ENCODE results near the gene PTEN.
A peak's percentile ranks its signal among the peaks of the same experiment; 100 is the strongest.
"Not testable (repeated sequence)": the region's sequence is repeated elsewhere in the genome, so short reads cannot be mapped to it uniquely, and the experiment has no call there.

Gene PTEN

GRCh38 chr10:87866412-87866974 is 3.1 kb downstream of the PTEN start:
- Histone ChIP-seq H3K27me3 (replicated peaks; ENCODE audit: insufficient read depth, low read length) (no peaks in the 10 kb centered on the region), H3F3A (ENCODE audit: insufficient read depth, low read length) (peaks cover 29% of the 10 kb centered on the region), H3K36me3 (replicated peaks; ENCODE audit: insufficient read depth, low read length) (no peaks in the 10 kb centered on the region; the same call in 1 of the 2 replicates), H3K9me3 (replicated peaks; ENCODE audit: insufficient read depth, low read length) (no peaks in the 10 kb centered on the region), H4K20me1 (ENCODE audit: insufficient read depth, low read length) (peaks cover 16% of the 10 kb centered on the region; the same call in 1 of the 2 replicates), H3K4me3 (ENCODE audit: low read length) (peak overlapping the region; percentile 89), H3K27ac (ENCODE audit: low read length) (no peak overlapping the region), H3K9me2 (replicated peaks; ENCODE audit: insufficient read depth, low read length) (no peaks in the 10 kb centered on the region), H2AFZ (ENCODE audit: low read length) (no peak overlapping the region), H3K4me2 (ENCODE audit: low read depth, low read length) (peak overlapping the region; percentile 64), H3K4me1 (ENCODE audit: low read length) (peaks cover 9% of the 10 kb centered on the region), H3K79me2 (ENCODE audit: low read length) (peaks cover 77% of the 10 kb centered on the region), H3K9ac (ENCODE audit: low read length) (peak overlapping the region; percentile 85)
- no peak for DNase-seq
- TF ChIP-seq, protein P1, sequence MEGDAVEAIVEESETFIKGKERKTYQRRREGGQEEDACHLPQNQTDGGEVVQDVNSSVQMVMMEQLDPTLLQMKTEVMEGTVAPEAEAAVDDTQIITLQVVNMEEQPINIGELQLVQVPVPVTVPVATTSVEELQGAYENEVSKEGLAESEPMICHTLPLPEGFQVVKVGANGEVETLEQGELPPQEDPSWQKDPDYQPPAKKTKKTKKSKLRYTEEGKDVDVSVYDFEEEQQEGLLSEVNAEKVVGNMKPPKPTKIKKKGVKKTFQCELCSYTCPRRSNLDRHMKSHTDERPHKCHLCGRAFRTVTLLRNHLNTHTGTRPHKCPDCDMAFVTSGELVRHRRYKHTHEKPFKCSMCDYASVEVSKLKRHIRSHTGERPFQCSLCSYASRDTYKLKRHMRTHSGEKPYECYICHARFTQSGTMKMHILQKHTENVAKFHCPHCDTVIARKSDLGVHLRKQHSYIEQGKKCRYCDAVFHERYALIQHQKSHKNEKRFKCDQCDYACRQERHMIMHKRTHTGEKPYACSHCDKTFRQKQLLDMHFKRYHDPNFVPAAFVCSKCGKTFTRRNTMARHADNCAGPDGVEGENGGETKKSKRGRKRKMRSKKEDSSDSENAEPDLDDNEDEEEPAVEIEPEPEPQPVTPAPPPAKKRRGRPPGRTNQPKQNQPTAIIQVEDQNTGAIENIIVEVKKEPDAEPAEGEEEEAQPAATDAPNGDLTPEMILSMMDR (IDR thresholded peaks at IDR 0.05; ENCODE audit: low read length) = no peak
- TF ChIP-seq EZH2phosphoT487 (IDR thresholded peaks at IDR 0.05; ENCODE audit: low read length) (no peak), EZH2 (optimal IDR thresholded peaks at IDR 0.05; ENCODE audit: low read depth, low read length) (no peak)

DNA sequence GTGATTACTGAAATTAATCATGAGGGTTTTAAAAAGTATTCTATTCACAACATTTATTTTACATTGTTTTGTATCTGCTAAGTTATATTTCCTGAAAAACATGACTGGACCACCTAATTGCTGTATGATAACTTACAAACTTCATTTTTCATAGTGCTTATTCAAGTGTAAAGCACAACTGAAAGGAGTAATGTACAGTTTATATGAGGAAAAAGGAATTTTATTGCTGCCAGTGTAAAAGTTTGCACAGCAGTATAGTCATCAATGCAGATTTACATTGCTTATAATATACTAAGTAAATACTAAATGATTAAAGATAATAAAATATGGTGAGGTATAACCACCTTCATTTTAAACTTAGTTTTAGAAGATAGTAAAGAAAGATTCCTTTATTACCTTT is 4.0 kb downstream of the PTEN start:
- Histone ChIP-seq H3K36me3 (replicated peaks; ENCODE audit: insufficient read depth, low read length) (no peaks in the 10 kb centered on the region; the same call in 1 of the 2 replicates), H3K9me3 (replicated peaks; ENCODE audit: insufficient read depth, low read length) (no peaks in the 10 kb centered on the region), H4K20me1 (ENCODE audit: insufficient read depth, low read length) (peaks cover 16% of the 10 kb centered on the region; the same call in 1 of the 2 replicates), H3K79me2 (ENCODE audit: low read length) (peaks cover 86% of the 10 kb centered on the region), H3K27ac (ENCODE audit: low read length) (no peak overlapping the region), H3K9ac (ENCODE audit: low read length) (peak overlapping the region; percentile 85; the same call in 1 of the 2 replicates), H3K4me3 (ENCODE audit: low read length) (peak overlapping the region; percentile 89), H3F3A (ENCODE audit: insufficient read depth, low read length) (peaks cover 22% of the 10 kb centered on the region), H3K4me2 (ENCODE audit: low read depth, low read length) (peak overlapping the region; percentile 64), H3K27me3 (replicated peaks; ENCODE audit: insufficient read depth, low read length) (no peaks in the 10 kb centered on the region), H2AFZ (ENCODE audit: low read length) (no peak overlapping the region), H3K4me1 (ENCODE audit: low read length) (peaks cover 10% of the 10 kb centered on the region), H3K9me2 (replicated peaks; ENCODE audit: insufficient read depth, low read length) (no peaks in the 10 kb centered on the region)
- no peak for DNase-seq
- no peak for TF ChIP-seq EZH2 (optimal IDR thresholded peaks at IDR 0.05; ENCODE audit: low read depth, low read length)
- no peak for TF ChIP-seq EZH2phosphoT487 (IDR thresholded peaks at IDR 0.05; ENCODE audit: low read length)
- TF ChIP-seq, protein P1 (IDR thresholded peaks at IDR 0.05; ENCODE audit: low read length) = no peak

DNA sequence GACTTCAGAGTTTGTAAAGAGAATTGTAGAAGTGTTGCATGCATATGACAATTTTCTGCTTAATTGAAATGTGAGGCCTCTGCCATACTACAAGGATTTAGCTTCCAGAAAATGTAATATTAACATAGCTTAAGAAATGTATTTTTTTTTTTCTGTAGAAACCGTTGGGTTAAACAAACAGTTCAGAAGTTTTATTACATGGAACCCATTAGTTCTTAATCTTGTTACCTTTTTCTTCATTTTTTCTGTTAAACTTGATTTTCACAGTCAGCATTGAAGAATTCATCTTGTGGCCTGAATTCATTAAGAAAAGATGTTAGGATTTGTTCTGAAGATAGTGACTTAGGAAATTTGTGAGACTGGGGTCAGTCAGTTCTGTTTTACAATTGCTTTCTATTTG is 4.9 kb downstream of the PTEN start:
- H3K36me3 ChIP-seq (replicated peaks; ENCODE audit: insufficient read depth, low read length) = no peaks in the 10 kb centered on the region; the same call in 1 of the 2 replicates
- peaks cover 21% of the 10 kb centered on the region for H4K20me1 ChIP-seq (ENCODE audit: insufficient read depth, low read length)
- H3K4me1 ChIP-seq (ENCODE audit: low read length) = peaks cover 12% of the 10 kb centered on the region
- peak overlapping the region; percentile 85; the same call in 1 of the 2 replicates for H3K9ac ChIP-seq (ENCODE audit: low read length)
- H3F3A ChIP-seq (ENCODE audit: insufficient read depth, low read length) = peaks cover 15% of the 10 kb centered on the region
- peak overlapping the region; percentile 89 for H3K4me3 ChIP-seq (ENCODE audit: low read length)
- no peaks in the 10 kb centered on the region for H3K27me3 ChIP-seq (replicated peaks; ENCODE audit: insufficient read depth, low read length)
- no peaks in the 10 kb centered on the region for H3K9me3 ChIP-seq (replicated peaks; ENCODE audit: insufficient read depth, low read length)
- no peak overlapping the region for H2AFZ ChIP-seq (ENCODE audit: low read length)
- TF ChIP-seq, protein P1 (IDR thresholded peaks at IDR 0.05; ENCODE audit: low read length) = no peak
- TF ChIP-seq EZH2 (optimal IDR thresholded peaks at IDR 0.05; ENCODE audit: low read depth, low read length) = no peak
- no peak for TF ChIP-seq EZH2phosphoT487 (IDR thresholded peaks at IDR 0.05; ENCODE audit: low read length)
- no peak overlapping the region for H3K27ac ChIP-seq (ENCODE audit: low read length)
- no peaks in the 10 kb centered on the region for H3K9me2 ChIP-seq (replicated peaks; ENCODE audit: insufficient read depth, low read length)
- peak overlapping the region; percentile 64 for H3K4me2 ChIP-seq (ENCODE audit: low read depth, low read length)
- no peak for DNase-seq
- H3K79me2 ChIP-seq (ENCODE audit: low read length) = peaks cover 94% of the 10 kb centered on the region

GRCh38 chr10:87869139-87869538 is 5.7 kb downstream of the PTEN start:
- H3K4me3 ChIP-seq (ENCODE audit: low read length); DNase-seq; H2AFZ ChIP-seq (ENCODE audit: low read length); H3K27ac ChIP-seq (ENCODE audit: low read length); H3K9me3 ChIP-seq (replicated peaks; ENCODE audit: insufficient read depth, low read length); H3K36me3 ChIP-seq (replicated peaks; ENCODE audit: insufficient read depth, low read length); H3K9me2 ChIP-seq (replicated peaks; ENCODE audit: insufficient read depth, low read length); H3K9ac ChIP-seq (ENCODE audit: low read length); H3K27me3 ChIP-seq (replicated peaks; ENCODE audit: insufficient read depth, low read length): not testable (repeated sequence)
- H3K4me2 ChIP-seq (ENCODE audit: low read depth, low read length) = peak overlapping the region; percentile 64; the same call in 1 of the 2 replicates
- peaks cover 22% of the 10 kb centered on the region for H4K20me1 ChIP-seq (ENCODE audit: insufficient read depth, low read length)
- peaks cover 12% of the 10 kb centered on the region for H3K4me1 ChIP-seq (ENCODE audit: low read length)
- peaks cover 15% of the 10 kb centered on the region for H3F3A ChIP-seq (ENCODE audit: insufficient read depth, low read length)
- peaks cover 100% of the 10 kb centered on the region for H3K79me2 ChIP-seq (ENCODE audit: low read length)
